GM19025 (cell line): ENCODE measurements around the gene RNF38.
"Not testable (repeated sequence)": the region's sequence is repeated elsewhere in the genome, so short reads cannot be mapped to it uniquely, and the experiment has no call there.

Source experiments
- ATAC-seq: cut with Tn5 transposase; IDR thresholded peaks from one replicate; pipeline ENCODE4 v1.9.1; 2021; ENCODE audit warnings: mild to moderate bottlenecking, low read depth, moderate library complexity; ENCODE audit not compliant: unreplicated experiment

The RNF38 gene

GRCh38 chr9:36409076-36409475 lies 9.0 kb upstream of the RNF38 start:
- ATAC-seq = not testable (repeated sequence)

GRCh38 chr9:36407122-36407723 lies 7.2 kb upstream of the RNF38 start:
- ATAC-seq = no peak

- ATAC-seq = no peak
Observed at GRCh38 chr9:36402536-36402935, 2.5 kb upstream of the RNF38 start.

- no peak for ATAC-seq
Observed at GRCh38 chr9:36401897-36402480, 1.9 kb upstream of the RNF38 start.

- ATAC-seq = peak; percentile 65
Observed at GRCh38 chr9:36401164-36401740, 1.2 kb upstream of the RNF38 start.

GRCh38 chr9:36400332-36401163 lies 479 bp upstream of the RNF38 start:
- ATAC-seq = peak; percentile 77

GRCh38 chr9:36398745-36399144 lies 1.3 kb downstream of the RNF38 start:
- no peak for ATAC-seq

- ATAC-seq = no peak
Observed at GRCh38 chr9:36396985-36397384, 3.1 kb downstream of the RNF38 start.

- no peak for ATAC-seq
Observed at GRCh38 chr9:36392489-36392888, 7.6 kb downstream of the RNF38 start.

- ATAC-seq = no peak
Observed at GRCh38 chr9:36389590-36389989, 10.5 kb downstream of the RNF38 start.

GRCh38 chr9:36386396-36386965 lies 13.6 kb downstream of the RNF38 start:
- not testable (repeated sequence) for ATAC-seq

GRCh38 chr9:36382484-36382883 lies 17.6 kb downstream of the RNF38 start:
- ATAC-seq = no peak

- no peak for ATAC-seq
Observed at GRCh38 chr9:36364577-36364976, 35.5 kb downstream of the RNF38 start.

GRCh38 chr9:36363448-36363847 lies 36.6 kb downstream of the RNF38 start:
- ATAC-seq = no peak

GRCh38 chr9:36358486-36358885 lies 41.6 kb downstream of the RNF38 start:
- no peak for ATAC-seq

GRCh38 chr9:36357639-36358038 lies 42.4 kb downstream of the RNF38 start:
- ATAC-seq = no peak

- no peak for ATAC-seq
Observed at GRCh38 chr9:36346569-36346968, 53.5 kb downstream of the RNF38 start.

GRCh38 chr9:36345103-36345846 lies 54.8 kb downstream of the RNF38 start:
- ATAC-seq = no peak

GRCh38 chr9:36341936-36342577 lies 58.0 kb downstream of the RNF38 start:
- ATAC-seq = no peak

- ATAC-seq = no peak
Observed at GRCh38 chr9:36337865-36338264, 62.2 kb downstream of the RNF38 start.
